BJ (cell line): ENCODE measurements around the gene COA7. TPM values are rescaled to one million over a fixed set of nuclear protein-coding genes. Genes with fewer than 3 reads are reported as not detected.

Experiments
- CTCF ChIA-PET: fragments of 350-600 bp; formaldehyde crosslinking; extraction: SDS; loops from one replicate; lab custom pipeline; 2021; ENCODE audit warnings: antibody characterized with exemption, inconsistent platforms; lab: Yijun Ruan, JAX
- POLR2A ChIA-PET: fragments of 300-600 bp; sonication (Branson Sonifier 250); formaldehyde crosslinking; extraction: SDS; loops from one replicate; lab custom pipeline; 2021; ENCODE audit warnings: antibody characterized with exemption; lab: Charles Lee
- DNase-seq: peaks from one replicate; pipeline ENCODE4 v3.0.0-alpha.2; 2011; ENCODE audit warnings: low read depth
- H3K27me3 ChIP-seq: 2 replicates; pipeline ENCODE4 v1.6.0; 2011; ENCODE audit warnings: low read length; ENCODE audit not compliant: control insufficient read depth, insufficient read depth
- H3K36me3 ChIP-seq: 2 replicates; pipeline ENCODE4 v1.5.1; 2011; ENCODE audit warnings: low read length; ENCODE audit not compliant: control insufficient read depth, insufficient read depth
- H3K4me3 ChIP-seq: 2 replicates; pipeline ENCODE4 v1.5.1; 2011; ENCODE audit warnings: low read depth, mild to moderate bottlenecking, control low read depth, low read length
- CTCF ChIP-seq: IDR thresholded peaks from 2 replicates; pipeline ENCODE4 v1.5.1; 2011; ENCODE audit warnings: low read depth, mild to moderate bottlenecking, control low read depth, inconsistent platforms, low read length, moderate library complexity; ENCODE audit not compliant: insufficient read depth
- polyA minus RNA-seq: library from RNA; depleted of rRNA, polyadenylated mRNA; stranded (reverse); fragments of >200 nt; gene quantifications from 2 replicates; pipeline ENCODE4 v1.2.3, GENCODE V29; 2011; rRNA and poly(A)+ RNA removed
- polyA plus RNA-seq: library from polyadenylated mRNA; depleted of rRNA; stranded (reverse); fragments of >200 nt; gene quantifications from 2 replicates; pipeline ENCODE4 v1.2.3, GENCODE V29; 2011; rRNA removed

The COA7 gene
- polyA plus RNA-seq (9.9 and 14.4 TPM in 2 replicates), polyA minus RNA-seq (6.2 and 9.5 TPM in 2 replicates)

GRCh38 chr1:52697795-52698674 lies at the start of gene COA7:
Gene COA7, minus strand, starts transcription at chr1:52698347. Its CDS starts 21 bp downstream, at chr1:52698326.
- no peak for TF ChIP-seq CTCF
- peak; percentile 23 for DNase-seq
- Histone ChIP-seq H3K27me3 (no peaks in the 10 kb centered on the region), H3K4me3 (peak within 1 kb of the TSS; percentile 93), H3K36me3 (no peaks in the 10 kb centered on the region)
- ChIA-PET POLR2A (interaction anchor here (0.5 kb wide), 1 partner anchor 171 kb away, joined by 3 read pairs; no protein-coding TSS in a partner anchor), CTCF (interaction anchor here (0.8 kb wide), 1 partner anchor 488 kb away, joined by 3 read pairs; no protein-coding TSS in a partner anchor)

GRCh38 chr1:52747450-52747849 lies 49.3 kb upstream of the COA7 start:
- no peak for TF ChIP-seq CTCF
- H3K4me3 ChIP-seq = no peak overlapping the region
- no peaks in the 10 kb centered on the region for H3K36me3 ChIP-seq
- DNase-seq = no peak
- CTCF ChIA-PET = interaction anchor here (1.0 to 1.6 kb wide), 2 partner anchors 18 to 46 kb away, joined by 4 to 5 read pairs; no protein-coding TSS in a partner anchor
- POLR2A ChIA-PET = no interaction called here
- H3K27me3 ChIP-seq = no peaks in the 10 kb centered on the region

DNA sequence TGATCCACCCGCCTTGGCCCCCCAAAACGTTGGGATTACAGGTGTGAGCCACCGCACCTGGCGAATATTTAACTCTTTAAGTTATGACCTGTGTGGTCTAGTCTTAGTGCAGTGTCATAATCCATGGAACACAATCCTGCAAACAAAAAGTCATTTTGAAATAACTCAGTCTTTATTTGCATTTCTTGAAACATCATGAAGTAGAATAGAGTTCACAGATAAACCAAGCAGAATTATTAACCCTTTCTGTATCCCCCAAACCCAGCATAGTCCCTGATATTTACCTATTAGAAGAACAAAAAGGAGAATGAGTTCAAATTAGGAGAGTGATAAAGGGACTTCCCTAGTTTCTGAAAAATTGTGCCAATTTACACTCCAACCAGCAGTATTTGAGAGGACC lies 48.0 kb upstream of the COA7 start:
- Histone ChIP-seq H3K36me3 (no peaks in the 10 kb centered on the region), H3K4me3 (no peak overlapping the region), H3K27me3 (no peaks in the 10 kb centered on the region)
- CTCF ChIA-PET = no interaction called here
- DNase-seq = no peak
- POLR2A ChIA-PET = no interaction called here
- no peak for TF ChIP-seq CTCF

- no peaks in the 10 kb centered on the region for H3K27me3 ChIP-seq
- no peak overlapping the region for H3K4me3 ChIP-seq
- ChIA-PET POLR2A (no interaction called here), CTCF (no interaction called here)
- DNase-seq = no peak
- TF ChIP-seq CTCF = no peak
- no peaks in the 10 kb centered on the region for H3K36me3 ChIP-seq
These were observed 43.1 kb upstream of the COA7 start for GRCh38 chr1:52741259-52741658.

DNA sequence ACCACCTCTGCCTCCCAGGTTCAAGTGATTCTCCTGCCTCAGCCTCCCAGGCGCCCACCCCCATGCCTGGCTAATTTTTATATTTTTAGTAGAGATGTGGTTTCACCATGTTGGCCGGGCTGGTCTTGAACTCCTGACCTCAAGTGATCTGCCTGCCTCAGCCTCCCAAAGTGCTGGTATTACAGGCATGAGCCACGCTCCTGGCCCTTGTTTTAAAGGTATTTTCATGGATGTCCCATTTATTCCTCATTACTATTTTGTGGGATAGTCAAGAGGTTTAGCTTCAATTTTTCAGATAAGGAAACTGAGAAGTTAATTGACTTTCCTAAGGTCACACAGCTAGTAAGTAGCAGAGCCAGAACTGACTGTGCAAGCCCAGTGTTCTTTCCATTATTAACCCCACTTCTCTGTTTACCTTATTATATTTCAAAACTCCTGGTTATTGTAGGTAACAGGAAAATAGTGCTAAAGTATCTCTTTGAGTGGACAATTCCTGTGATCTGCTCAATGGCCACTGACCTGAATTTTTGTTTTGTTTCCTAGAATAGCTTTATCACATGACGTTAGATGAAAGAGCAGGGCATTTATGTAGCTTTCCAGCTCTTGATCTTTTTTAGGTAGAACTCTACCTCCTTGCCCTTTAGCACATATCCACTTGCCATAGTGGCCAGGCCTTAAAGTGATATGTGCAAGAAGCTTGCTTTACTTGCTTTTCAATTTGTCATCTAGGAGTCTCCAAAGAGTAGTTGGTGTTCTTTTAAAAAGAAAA lies 41.7 kb upstream of the COA7 start:
- DNase-seq = no peak
- Histone ChIP-seq H3K36me3 (no peaks in the 10 kb centered on the region), H3K4me3 (no peak overlapping the region), H3K27me3 (no peaks in the 10 kb centered on the region)
- POLR2A ChIA-PET = no interaction called here
- TF ChIP-seq CTCF = no peak
- CTCF ChIA-PET = interaction anchor here (1.4 kb wide), 1 partner anchor 11 kb away, joined by 4 read pairs; no protein-coding TSS in a partner anchor
